Progenitor cell of endocrine pancreas (in vitro differentiated cells): ENCODE results near the gene KYAT1. TPM values are rescaled to one million over a fixed set of nuclear protein-coding genes. Genes with fewer than 3 reads are reported as not detected.
A peak's percentile ranks its signal among the peaks of the same experiment; 100 is the strongest.

ENCODE experiments used
- DNase-seq: peaks from one replicate; pipeline ENCODE4 v3.0.0; 2021; ENCODE audit warnings: low spot score; ENCODE audit not compliant: unreplicated experiment
- H3K27ac Mint-ChIP-seq: 2 replicates; pipeline ENCODE4 v1.8.0; 2021; ENCODE audit warnings: mild to moderate bottlenecking, moderate library complexity, mixed read lengths
- H3K27me3 Mint-ChIP-seq: 2 replicates; pipeline ENCODE4 v1.8.0; 2021; ENCODE audit warnings: mixed read lengths
- H3K36me3 Mint-ChIP-seq: 2 replicates; pipeline ENCODE4 v1.8.0; 2022; ENCODE audit warnings: mixed read lengths; ENCODE audit not compliant: insufficient read depth
- H3K4me1 Mint-ChIP-seq: 2 replicates; pipeline ENCODE4 v1.8.0; 2021; ENCODE audit warnings: low read depth, mixed read lengths
- H3K4me3 Mint-ChIP-seq: 2 replicates; pipeline ENCODE4 v1.8.0; 2021; ENCODE audit warnings: low read depth, mild to moderate bottlenecking, moderate library complexity, mixed read lengths
- H3K9me3 Mint-ChIP-seq: 2 replicates; pipeline ENCODE4 v1.8.0; 2021; ENCODE audit warnings: low read depth, mixed read lengths
- total RNA-seq: library from RNA; stranded (reverse); gene quantifications from 2 replicates; pipeline ENCODE4 v1.2.1, GENCODE V29; 2021
- TF ChIP-seq, protein P1 (sequence below): fragments of 200-600 bp; sonication (generic); IDR thresholded peaks from one replicate; pipeline ENCODE4 v1.5.0; 2021; ENCODE audit warnings: antibody characterized with exemption, mild to moderate bottlenecking; ENCODE audit not compliant: unreplicated experiment

The KYAT1 gene
- total RNA-seq, 1 donor from 2014 or later: 11.7 TPM

- H3K4me3 Mint-ChIP-seq: no peak overlapping the region
- DNase-seq: no peak
- H3K27me3 Mint-ChIP-seq: no peaks in the 10 kb centered on the region
- H3K27ac Mint-ChIP-seq: peak overlapping the region; percentile 73
- no peaks in the 10 kb centered on the region for H3K9me3 Mint-ChIP-seq
- peaks cover 16% of the 10 kb centered on the region for H3K36me3 Mint-ChIP-seq
- H3K4me1 Mint-ChIP-seq: peaks cover 4% of the 10 kb centered on the region
- TF ChIP-seq, protein P1, sequence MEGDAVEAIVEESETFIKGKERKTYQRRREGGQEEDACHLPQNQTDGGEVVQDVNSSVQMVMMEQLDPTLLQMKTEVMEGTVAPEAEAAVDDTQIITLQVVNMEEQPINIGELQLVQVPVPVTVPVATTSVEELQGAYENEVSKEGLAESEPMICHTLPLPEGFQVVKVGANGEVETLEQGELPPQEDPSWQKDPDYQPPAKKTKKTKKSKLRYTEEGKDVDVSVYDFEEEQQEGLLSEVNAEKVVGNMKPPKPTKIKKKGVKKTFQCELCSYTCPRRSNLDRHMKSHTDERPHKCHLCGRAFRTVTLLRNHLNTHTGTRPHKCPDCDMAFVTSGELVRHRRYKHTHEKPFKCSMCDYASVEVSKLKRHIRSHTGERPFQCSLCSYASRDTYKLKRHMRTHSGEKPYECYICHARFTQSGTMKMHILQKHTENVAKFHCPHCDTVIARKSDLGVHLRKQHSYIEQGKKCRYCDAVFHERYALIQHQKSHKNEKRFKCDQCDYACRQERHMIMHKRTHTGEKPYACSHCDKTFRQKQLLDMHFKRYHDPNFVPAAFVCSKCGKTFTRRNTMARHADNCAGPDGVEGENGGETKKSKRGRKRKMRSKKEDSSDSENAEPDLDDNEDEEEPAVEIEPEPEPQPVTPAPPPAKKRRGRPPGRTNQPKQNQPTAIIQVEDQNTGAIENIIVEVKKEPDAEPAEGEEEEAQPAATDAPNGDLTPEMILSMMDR: no peak
Observed at GRCh38 chr9:128906741-128907140, 25.0 kb upstream of the KYAT1 start.

DNA sequence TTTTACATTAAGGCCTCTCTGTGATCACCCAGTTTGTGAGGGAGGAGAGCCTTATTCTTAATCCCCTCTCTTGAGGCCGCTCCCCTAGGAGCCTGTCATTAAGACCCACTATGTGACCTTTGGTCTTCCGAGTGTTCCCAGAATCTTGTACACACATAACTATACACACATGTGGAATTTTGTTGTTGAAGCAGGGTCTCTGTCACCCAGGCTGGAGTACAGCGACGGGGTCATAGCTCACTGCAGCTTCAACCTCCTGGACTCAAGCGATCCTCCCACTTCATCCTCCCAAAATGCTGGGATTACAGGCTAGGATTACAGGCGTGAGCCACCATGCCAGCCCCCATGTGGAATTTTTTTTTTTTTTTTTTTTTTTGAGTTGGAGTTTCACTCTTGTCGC is 24.2 kb upstream of the KYAT1 start:
- Mint-ChIP-seq H3K9me3 (no peaks in the 10 kb centered on the region), H3K36me3 (peaks cover 16% of the 10 kb centered on the region), H3K4me3 (no peak overlapping the region), H3K27me3 (no peaks in the 10 kb centered on the region), H3K4me1 (no peaks in the 10 kb centered on the region), H3K27ac (no peak overlapping the region)
- no peak for DNase-seq
- TF ChIP-seq, protein P1: no peak

DNA sequence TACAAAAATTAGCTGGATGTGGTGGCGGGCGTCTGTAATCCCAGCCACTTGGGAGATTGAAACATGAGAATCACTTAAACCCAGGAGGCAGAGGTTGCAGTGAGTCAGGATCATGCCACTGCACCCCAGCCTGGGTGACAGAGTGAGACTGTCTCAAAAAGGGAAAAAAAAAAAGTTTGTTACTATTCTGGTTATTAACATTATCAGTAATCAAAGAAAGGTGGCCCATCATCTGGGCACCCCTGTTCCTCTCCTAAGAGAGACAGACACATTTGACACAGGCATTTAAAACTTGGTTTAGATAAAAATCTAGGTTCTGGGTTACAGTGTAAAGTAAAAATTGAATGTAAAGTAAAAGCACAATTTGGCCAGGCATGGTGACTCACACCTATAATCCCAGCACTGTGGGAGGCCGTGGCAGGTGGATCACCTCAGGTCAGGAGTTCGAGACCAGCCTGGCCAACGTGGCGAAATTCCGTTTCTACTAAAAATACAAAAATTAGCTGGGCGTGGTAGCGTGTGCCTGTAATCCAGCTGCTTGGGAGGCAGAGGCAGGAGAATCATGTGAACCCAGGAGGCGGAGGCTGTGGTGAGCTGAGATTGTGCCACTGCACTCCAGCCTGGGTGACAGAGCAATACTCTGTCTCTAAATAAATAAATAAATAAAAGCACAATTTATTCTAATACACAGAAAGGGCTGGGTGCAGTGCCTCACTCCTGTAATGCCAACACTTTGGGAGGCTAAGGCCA is 22.3 kb upstream of the KYAT1 start:
- DNase-seq: no peak
- peak overlapping the region; percentile 52 for H3K27ac Mint-ChIP-seq
- TF ChIP-seq, protein P1: no peak
- H3K4me3 Mint-ChIP-seq: no peak overlapping the region
- H3K27me3 Mint-ChIP-seq: no peaks in the 10 kb centered on the region
- no peaks in the 10 kb centered on the region for H3K4me1 Mint-ChIP-seq
- H3K9me3 Mint-ChIP-seq: no peaks in the 10 kb centered on the region
- H3K36me3 Mint-ChIP-seq: peaks cover 12% of the 10 kb centered on the region

DNA sequence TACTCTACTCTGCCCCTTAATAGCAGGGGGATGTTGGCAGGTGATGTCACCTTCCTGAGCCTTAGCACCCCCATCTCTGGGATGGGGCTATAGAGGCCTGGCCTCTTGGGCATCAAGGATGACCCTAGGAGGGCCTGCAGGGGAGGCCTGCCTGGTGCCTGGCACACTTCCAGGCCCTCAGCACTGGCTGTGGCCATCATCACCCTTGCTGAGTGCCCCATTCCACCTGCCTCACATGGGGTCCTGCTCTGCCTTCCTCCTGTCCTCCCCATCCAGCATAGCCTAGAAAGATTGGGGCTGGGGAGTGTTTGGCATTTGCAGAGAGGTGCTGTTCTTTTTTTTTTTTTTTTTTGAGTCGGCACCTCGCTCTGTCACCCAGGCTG is 21.3 kb upstream of the KYAT1 start:
- no peak overlapping the region for H3K27ac Mint-ChIP-seq
- TF ChIP-seq, protein P1: no peak
- DNase-seq: no peak
- H3K27me3 Mint-ChIP-seq: no peaks in the 10 kb centered on the region
- H3K4me3 Mint-ChIP-seq: no peak overlapping the region
- H3K36me3 Mint-ChIP-seq: peaks cover 6% of the 10 kb centered on the region
- H3K4me1 Mint-ChIP-seq: no peaks in the 10 kb centered on the region
- no peaks in the 10 kb centered on the region for H3K9me3 Mint-ChIP-seq

DNA sequence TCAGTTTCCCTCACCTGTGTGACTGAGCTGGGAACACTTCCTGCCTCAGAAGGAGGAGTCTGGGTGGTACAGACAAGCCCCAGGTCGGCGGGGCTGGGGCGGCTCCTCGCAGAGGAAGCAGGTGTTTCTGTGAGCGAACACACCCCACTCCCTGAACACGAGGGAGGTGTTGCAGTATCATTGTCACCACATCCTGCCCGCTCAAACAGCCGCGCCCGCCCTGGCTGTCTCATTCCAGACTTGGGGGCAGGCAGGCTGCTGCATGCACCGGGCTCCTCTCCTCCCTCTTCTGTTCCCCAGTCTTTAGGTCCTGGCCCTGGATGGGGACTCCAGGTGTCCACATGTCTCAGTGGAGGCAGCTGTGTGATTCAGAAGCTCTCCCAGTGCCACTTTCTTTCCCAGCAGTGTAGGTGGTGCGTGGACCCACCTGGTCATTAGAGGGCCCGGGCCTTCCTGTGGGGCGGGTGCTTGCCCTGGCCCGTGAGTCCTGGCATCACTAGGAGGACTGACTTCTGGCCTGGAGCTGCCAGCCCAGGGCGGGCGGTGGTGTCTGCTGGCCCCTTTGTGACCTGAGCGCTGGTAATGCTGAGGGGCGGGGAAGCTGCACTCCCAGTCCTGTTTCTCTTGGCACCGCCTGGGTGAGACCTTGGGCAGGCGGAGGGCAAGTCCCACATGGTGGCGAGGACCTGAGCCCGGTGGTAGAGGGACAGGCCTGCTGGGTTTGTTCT is 20.8 kb upstream of the KYAT1 start:
- H3K27ac Mint-ChIP-seq: no peak overlapping the region

More for the DNA sequence above, 20.8 kb upstream of the KYAT1 start:
- Mint-ChIP-seq H3K9me3 (no peaks in the 10 kb centered on the region), H3K4me3 (no peak overlapping the region), H3K36me3 (peaks cover 4% of the 10 kb centered on the region), H3K27me3 (no peaks in the 10 kb centered on the region), H3K4me1 (no peaks in the 10 kb centered on the region)
- TF ChIP-seq, protein P1: no peak
- DNase-seq: no peak
